Stimulated activated CD8-positive, alpha-beta memory T cell treated with anti-CD3 and anti-CD28 coated beads, Interleukin-12 subunit alpha, Interleukin-12 subunit beta, amount 100 ng/mL, for 24 hours (primary cell): Measurements from ENCODE around the gene TAAR6.
"Not testable (repeated sequence)": the region's sequence is repeated elsewhere in the genome, so short reads cannot be mapped to it uniquely, and the experiment has no call there.

ENCODE experiments used
- DNase-seq: peaks from one replicate; pipeline ENCODE4 v3.0.0-alpha.2; 2020; ENCODE audit errors: extremely low read depth

The TAAR6 gene

GRCh38 chr6:132589454-132589853 is 19.3 kb downstream of the TAAR6 start, which contains the start of gene TAAR5:
Gene TAAR5, minus strand, starts transcription at chr6:132589741. Its CDS starts 55 bp downstream, at chr6:132589686.
- DNase-seq: no peak

GRCh38 chr6:132590362-132590761 is 20.2 kb downstream of the TAAR6 start:
- DNase-seq: no peak

- DNase-seq: no peak
These were observed 22.7 kb downstream of the TAAR6 start for GRCh38 chr6:132592855-132593254.

GRCh38 chr6:132596201-132596600 is 26.1 kb downstream of the TAAR6 start:
- DNase-seq: no peak

GRCh38 chr6:132598473-132598872 is 28.4 kb downstream of the TAAR6 start:
- no peak for DNase-seq

- not testable (repeated sequence) for DNase-seq
These were observed 30.8 kb downstream of the TAAR6 start for GRCh38 chr6:132600900-132601299.

- DNase-seq: no peak
These were observed 34.6 kb downstream of the TAAR6 start for GRCh38 chr6:132604635-132605152.

GRCh38 chr6:132607544-132608233 is 37.6 kb downstream of the TAAR6 start:
- DNase-seq: no peak

GRCh38 chr6:132611616-132612015 is 41.5 kb downstream of the TAAR6 start:
- DNase-seq: no peak

GRCh38 chr6:132612449-132613108 is 42.5 kb downstream of the TAAR6 start:
- DNase-seq: no peak

GRCh38 chr6:132614554-132614953 is 44.4 kb downstream of the TAAR6 start:
- DNase-seq: no peak

GRCh38 chr6:132616677-132617076 is 46.6 kb downstream of the TAAR6 start:
- DNase-seq: no peak
